Spleen (tissue), 11 donors: ENCODE measurements around the gene FXYD6. TPM values are rescaled to one million over a fixed set of nuclear protein-coding genes. Genes with fewer than 3 reads are reported as not detected.

ENCODE experiments used
- DNase-seq: peaks from one replicate; pipeline ENCODE4 v3.0.0-alpha.2; 2020
- H3K27ac ChIP-seq, 8 donors: fragments of 200-600 bp; sonication (generic) in 7 of 8; 1 replicate in 4 of 8; 2 replicates in 4 of 8; pipeline versions ENCODE4 v1.5.0 to v1.8.0; 2016 to 2021; ENCODE audit warnings: inconsistent platforms in 4 of 8, mild to moderate bottlenecking in 4 of 8, moderate library complexity in 1 of 8
- H3K27me3 ChIP-seq, 7 donors: fragments of 200-600 bp; sonication (generic) in 6 of 7; replicated peaks in 1 of 7; 1 replicate in 4 of 7; 2 replicates in 3 of 7; pipeline versions ENCODE4 v1.5.0 to v1.8.0; 2016 to 2021; ENCODE audit warnings: inconsistent platforms in 3 of 7, mild to moderate bottlenecking in 1 of 7
- H3K36me3 ChIP-seq, 6 donors: fragments of 200-600 bp; sonication (generic) in 5 of 6; 1 replicate in 4 of 6; 2 replicates in 2 of 6; pipeline versions ENCODE4 v1.5.0 to v1.8.0; 2016 to 2021; ENCODE audit warnings: inconsistent platforms in 2 of 6
- H3K4me1 ChIP-seq, 6 donors: fragments of 200-600 bp; sonication (generic) in 5 of 6; 1 replicate in 3 of 6; 2 replicates in 3 of 6; pipeline versions ENCODE4 v1.5.0 to v1.8.0; 2016 to 2021; ENCODE audit warnings: inconsistent platforms in 3 of 6
- H3K4me3 ChIP-seq, 8 donors: fragments of 200-600 bp; sonication (generic) in 7 of 8; 1 replicate in 4 of 8; 2 replicates in 4 of 8; pipeline versions ENCODE4 v1.5.0 to v1.8.0; 2016 to 2021; ENCODE audit warnings: inconsistent platforms in 4 of 8, mild to moderate bottlenecking in 4 of 8, moderate library complexity in 2 of 8
- H3K9me3 ChIP-seq, 8 donors: fragments of 200-600 bp; sonication (generic) in 7 of 8; 1 replicate in 4 of 8; 2 replicates in 4 of 8; pipeline versions ENCODE4 v1.5.0 to v1.8.0; 2016 to 2021; ENCODE audit warnings: inconsistent platforms in 4 of 8
- CTCF ChIP-seq, 11 experiments: fragments of 200-600 bp in 7 of 11; fragments of 450-650 bp in 4 of 11; sonication (generic) in 4 of 11; IDR thresholded peaks in 8 of 11; conservative IDR thresholded peaks in 3 of 11; 1 replicate in 7 of 11; 2 replicates in 4 of 11; pipeline versions ENCODE4 v1.4.0 to v1.8.0; 2016 to 2021; ENCODE audit warnings: antibody characterized with exemption in 11 of 11, inconsistent platforms in 4 of 11, mild to moderate bottlenecking in 1 of 11
- POLR2A ChIP-seq, 3 donors: fragments of 450-650 bp; IDR thresholded peaks; one replicate each; pipeline ENCODE4 v1.5.1; 2017; ENCODE audit warnings: antibody characterized with exemption in 3 of 3, mild to moderate bottlenecking in 1 of 3
- POLR2AphosphoS5 ChIP-seq, 3 donors: sonication (generic); formaldehyde crosslinking; IDR thresholded peaks; one replicate each; pipeline ENCODE4 v1.5.1; 2017; ENCODE audit warnings: antibody characterized with exemption in 3 of 3
- WGBS, 5 donors: extraction: QIAGEN DNeasy Blood & Tissue Kit in 3 of 5; methylation state at CpG; one replicate each; pipeline versions ENCODE4 v1.1.5 to v1.1.7; 2013 to 2018; 5-methylcytosine and 5-hydroxymethylcytosine counted together
- intact Hi-C: fragments of 100-400 bp; cut with DNase I; formaldehyde crosslinking; loops from one replicate; pipeline ENCODE4 v1.15.0; 2023; ENCODE audit warnings: low total_unique reads
- polyA plus RNA-seq, 3 donors: library from polyadenylated mRNA; stranded (reverse); fragments of 200-250 nt; gene quantifications; one replicate each; pipeline ENCODE4 v1.2.1, GENCODE V29; 2013
- total RNA-seq, 7 donors: library from RNA; depleted of rRNA in 3 of 7; stranded (reverse); fragments of >200 nt in 3 of 7; fragmentation: NEBNext Ultra II Directional in 4 of 7; extraction: Animal tissue kit (Norgen Biotek cat#: 25700) in 4 of 7; gene quantifications; one replicate each; pipeline versions ENCODE4 v1.1.0 to v1.2.1, GENCODE V29; 2016 to 2021
- donor health status: healthy with polysubstance abuse.
- donor health status: DM: no; HTN: no; CAD: no; lungs with moderate emphysema.
- donor health status: DM: no; HTN: no; CAD: no.
- donor health status: Bipolar disorder and iron deficiency.
- donor health status: healthy.
- donor health status: DM: no; HTN: no; CAD: no.
- donor health status: DM: yes; HTN: yes; CAD: no.

FXYD6 gene
- total and polyA plus RNA-seq, 10 donors: 40.8 to 230 (median 116) TPM

- H3K36me3 ChIP-seq: no peaks in the 10 kb centered on the region
- no peak overlapping the region for H3K4me3 ChIP-seq
- 18 to 34% (median 20%) methylated on average over 5 to 18 of the region's 18 CpGs for WGBS, 5 donors
- DNase-seq: peak; percentile 79
- H3K27ac ChIP-seq: peak overlapping the region; percentile 70 to 92 (median 80)
- no peaks in the 10 kb centered on the region for H3K9me3 ChIP-seq
- H3K4me1 ChIP-seq: peaks cover 43 to 77% (median 65%) of the 10 kb centered on the region in 6 donors
- intact Hi-C loops: no loop called here
- TF ChIP-seq CTCF (IDR thresholded peaks at IDR 0.05 in 8 of 11, conservative IDR thresholded peaks at IDR 0.05 in 3 of 11): peak in 7 of 11 experiments; percentile 20 to 55 (median 42)
- TF ChIP-seq POLR2A (IDR thresholded peaks at IDR 0.05): no peak
- peak in 1 of 3 donors; percentile 59 for TF ChIP-seq POLR2AphosphoS5 (IDR thresholded peaks at IDR 0.05)
- peaks cover 0 to 45% (median 0%) of the 10 kb centered on the region in 7 donors for H3K27me3 ChIP-seq
These were observed 53.0 kb downstream of the FXYD6 start for GRCh38 chr11:117823294-117823945.

- Histone ChIP-seq H3K36me3 (no peaks in the 10 kb centered on the region), H3K4me1 (peaks cover 50 to 78% (median 67%) of the 10 kb centered on the region in 6 donors), H3K27ac (peak overlapping the region; percentile 70 to 92 (median 80)), H3K9me3 (no peaks in the 10 kb centered on the region), H3K4me3 (no peak overlapping the region), H3K27me3 (peaks cover 0 to 41% (median 0%) of the 10 kb centered on the region in 7 donors)
- peak in 1 of 3 donors; percentile 29 for TF ChIP-seq POLR2AphosphoS5 (IDR thresholded peaks at IDR 0.05)
- peak in 9 of 11 experiments; percentile 17 to 71 (median 61) for TF ChIP-seq CTCF (IDR thresholded peaks at IDR 0.05 in 8 of 11, conservative IDR thresholded peaks at IDR 0.05 in 3 of 11)
- no peak for TF ChIP-seq POLR2A (IDR thresholded peaks at IDR 0.05)
- peak; percentile 84 for DNase-seq
- intact Hi-C loops: no loop called here
- 60 to 66% (median 65%) methylated on average over 26 to 33 of the region's 33 CpGs for WGBS, 5 donors
These were observed 54.1 kb downstream of the FXYD6 start for GRCh38 chr11:117822074-117823033.

GRCh38 chr11:117821431-117821830 is 55.0 kb downstream of the FXYD6 start:
- peaks cover 59 to 87% (median 77%) of the 10 kb centered on the region in 6 donors for H3K4me1 ChIP-seq
- no peak overlapping the region for H3K4me3 ChIP-seq
- TF ChIP-seq CTCF (IDR thresholded peaks at IDR 0.05 in 8 of 11, conservative IDR thresholded peaks at IDR 0.05 in 3 of 11) (no peak), POLR2A (IDR thresholded peaks at IDR 0.05) (no peak), POLR2AphosphoS5 (IDR thresholded peaks at IDR 0.05) (no peak)
- DNase-seq: peak; percentile 75
- no peaks in the 10 kb centered on the region for H3K9me3 ChIP-seq
- no peaks in the 10 kb centered on the region for H3K36me3 ChIP-seq
- intact Hi-C loops: no loop called here
- H3K27me3 ChIP-seq: peaks cover 0 to 41% (median 0%) of the 10 kb centered on the region in 7 donors
- WGBS, 5 donors: 85 to 90% (median 87%) methylated on average over 11 to 12 of the region's 12 CpGs
- H3K27ac ChIP-seq: no peak overlapping the region
